Transverse colon (tissue), 4 donors: Measurements from ENCODE around the gene AOC3. TPM values are rescaled to one million over a fixed set of nuclear protein-coding genes. Genes with fewer than 3 reads are reported as not detected.
"Not testable (repeated sequence)": the region's sequence is repeated elsewhere in the genome, so short reads cannot be mapped to it uniquely, and the experiment has no call there.

Experiments
- DNase-seq: peaks from one replicate; pipeline ENCODE4 v3.0.0-alpha.2; 2019
- H3K27ac ChIP-seq, 4 donors: fragments of 200-600 bp; sonication (generic); 2 replicates each; pipeline ENCODE4 v1.5.1; 2016 to 2018; ENCODE audit warnings: inconsistent platforms in 4 of 4
- H3K27me3 ChIP-seq: fragments of 200-600 bp; sonication (generic); 2 replicates; pipeline ENCODE4 v1.5.1; 2017; ENCODE audit warnings: inconsistent platforms
- H3K36me3 ChIP-seq, 4 donors: fragments of 200-600 bp; sonication (generic); 2 replicates each; pipeline ENCODE4 v1.5.1; 2017 to 2019; ENCODE audit warnings: inconsistent platforms in 4 of 4
- H3K4me1 ChIP-seq, 4 donors: fragments of 200-600 bp; sonication (generic); 2 replicates each; pipeline ENCODE4 v1.5.1; 2017 to 2020; ENCODE audit warnings: inconsistent platforms in 4 of 4
- H3K4me3 ChIP-seq, 4 donors: fragments of 200-600 bp; sonication (generic); 1 replicate in 1 of 4; 2 replicates in 3 of 4; pipeline versions ENCODE4 v1.5.1 to v1.6.1; 2017 to 2019; ENCODE audit warnings: inconsistent platforms in 4 of 4
- H3K9me3 ChIP-seq, 2 donors: fragments of 200-600 bp; sonication (generic); 2 replicates each; pipeline ENCODE4 v1.5.1; 2017 to 2019; ENCODE audit warnings: inconsistent platforms in 2 of 2
- CTCF ChIP-seq, 5 experiments: fragments of 200-600 bp in 3 of 5; fragments of 450-650 bp in 2 of 5; sonication (generic) in 3 of 5; IDR thresholded peaks; 1 replicate in 2 of 5; 2 replicates in 3 of 5; pipeline ENCODE4 v1.5.1; 2016 to 2017; ENCODE audit warnings: antibody characterized with exemption in 5 of 5, inconsistent platforms in 3 of 5, mild to moderate bottlenecking in 2 of 5, moderate library complexity in 1 of 5
- EP300 ChIP-seq: sonication (generic); formaldehyde crosslinking; IDR thresholded peaks from one replicate; pipeline ENCODE4 v1.6.1; 2017; ENCODE audit warnings: antibody characterized with exemption, low read depth
- POLR2A ChIP-seq: fragments of 450-650 bp; IDR thresholded peaks from one replicate; pipeline ENCODE4 v1.6.1; 2016; ENCODE audit warnings: antibody characterized with exemption, mild to moderate bottlenecking, moderate library complexity
- POLR2AphosphoS5 ChIP-seq, 3 donors: sonication (generic); formaldehyde crosslinking; IDR thresholded peaks; one replicate each; pipeline ENCODE4 v1.6.1; 2016; ENCODE audit warnings: antibody characterized with exemption in 3 of 3
- WGBS, 2 donors: methylation state at CpG; one replicate each; pipeline ENCODE4 v1.1.5; 2018; ENCODE audit warnings: low coverage in 1 of 2; 5-methylcytosine and 5-hydroxymethylcytosine counted together
- in situ Hi-C, 4 donors: fragments of 200-750 bp; cut with MboI; loops; one replicate each; pipeline versions ENCODE4 v1.15.0 to v1.15.1; 2017; ENCODE audit warnings: low sequenced_read_pairs in 3 of 4, low pct_ligation_motif_present in 1 of 4, low pct_unique_long_range_greater_than_20kb in 1 of 4
- intact Hi-C: fragments of 100-400 bp; cut with DNase I; formaldehyde crosslinking; loops from one replicate; pipeline ENCODE4 v1.15.1; 2023; ENCODE audit warnings: low total_unique reads
- total RNA-seq, 4 donors: library from RNA; depleted of rRNA; stranded (reverse); fragments of >200 nt; gene quantifications; one replicate each; pipeline ENCODE4 v1.1.0, GENCODE V29; 2016

The AOC3 gene
- total RNA-seq, 4 donors from 2014 or later, result 14.3 to 134 (median 35.2) TPM

- TF ChIP-seq EP300 (no peak), POLR2AphosphoS5 (IDR thresholded peaks at IDR 0.05) (no peak), CTCF (IDR thresholded peaks at IDR 0.05) (no peak), POLR2A (no peak)
- Histone ChIP-seq H3K27ac (no peak overlapping the region), H3K9me3 (peaks cover 5 to 8% of the 10 kb centered on the region in 2 donors), H3K4me3 (no peak overlapping the region), H3K36me3 (no peaks in the 10 kb centered on the region), H3K4me1 (peaks cover 0 to 10% (median 2%) of the 10 kb centered on the region in 4 donors), H3K27me3 (no peaks in the 10 kb centered on the region)
- in situ Hi-C loops, result no loop called here
- intact Hi-C loops, result no loop called here
- WGBS, 2 donors, result 94% methylated on average over 12 of the region's 12 CpGs; no CpG with 5 or more reads in 1 of the 2 donors
- DNase-seq, result no peak
Measured at GRCh38 chr17:42868338-42868737, 17.3 kb downstream of the AOC3 start.

- peaks cover 5 to 8% of the 10 kb centered on the region in 2 donors for H3K9me3 ChIP-seq
- H3K4me3 ChIP-seq, result no peak overlapping the region
- intact Hi-C loops, result no loop called here
- WGBS, 2 donors, result 78 to 100% methylated on average over 3 to 4 of the region's 4 CpGs
- peaks cover 7% of the 10 kb centered on the region for H3K27me3 ChIP-seq
- no peak for TF ChIP-seq POLR2A
- TF ChIP-seq CTCF (IDR thresholded peaks at IDR 0.05), result no peak
- TF ChIP-seq POLR2AphosphoS5 (IDR thresholded peaks at IDR 0.05), result no peak
- no peak for TF ChIP-seq EP300
- in situ Hi-C loops, result no loop called here
- H3K27ac ChIP-seq, result no peak overlapping the region
- no peak for DNase-seq
- peaks cover 0 to 7% (median 1%) of the 10 kb centered on the region in 4 donors for H3K4me1 ChIP-seq
- no peaks in the 10 kb centered on the region for H3K36me3 ChIP-seq
Measured at GRCh38 chr17:42871647-42872046, 20.6 kb downstream of the AOC3 start.

- Histone ChIP-seq H3K4me1 (no peaks in the 10 kb centered on the region), H3K27ac (no peak overlapping the region), H3K4me3 (no peak overlapping the region), H3K36me3 (no peaks in the 10 kb centered on the region), H3K9me3 (peaks cover 5 to 8% of the 10 kb centered on the region in 2 donors), H3K27me3 (peaks cover 15% of the 10 kb centered on the region)
- no peak for DNase-seq
- TF ChIP-seq EP300 (no peak), POLR2AphosphoS5 (IDR thresholded peaks at IDR 0.05) (no peak), POLR2A (no peak), CTCF (IDR thresholded peaks at IDR 0.05) (no peak)
- 90% methylated on average over 11 of the region's 13 CpGs; no CpG with 5 or more reads in 1 of the 2 donors for WGBS, 2 donors
- intact Hi-C loops (no loop called here), in situ Hi-C loops (no loop called here)
Measured at GRCh38 chr17:42872251-42872965, 21.4 kb downstream of the AOC3 start.

DNA sequence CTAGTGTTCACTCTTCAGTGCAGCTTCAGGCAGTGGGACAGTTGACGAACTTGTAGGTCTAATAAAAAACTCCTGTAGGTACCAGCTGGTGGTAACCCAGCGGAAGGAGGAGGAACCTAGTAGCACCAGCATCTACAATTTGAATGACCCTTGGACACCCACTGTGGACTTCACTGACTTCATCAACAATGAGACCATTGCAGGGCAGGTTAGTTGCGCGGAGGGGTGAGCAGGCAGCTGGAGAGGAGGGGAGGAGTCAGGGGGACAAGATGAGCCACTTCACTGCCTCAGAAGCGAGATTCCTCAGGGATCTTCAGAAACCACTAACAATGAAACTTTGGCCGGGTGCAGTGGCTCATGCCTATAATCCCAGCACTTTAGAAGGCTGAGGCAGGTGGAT lies 22.3 kb downstream of the AOC3 start:
- WGBS, 2 donors, result 86 to 87% methylated on average over 6 of the region's 6 CpGs
- H3K4me1 ChIP-seq, result no peaks in the 10 kb centered on the region
- TF ChIP-seq EP300 (no peak), POLR2A (no peak)
- in situ Hi-C loops, result no loop called here
- peaks cover 24% of the 10 kb centered on the region for H3K27me3 ChIP-seq
- no peak overlapping the region for H3K27ac ChIP-seq
- no peaks in the 10 kb centered on the region for H3K36me3 ChIP-seq
- H3K4me3 ChIP-seq, result no peak overlapping the region
- H3K9me3 ChIP-seq, result peaks cover 5 to 8% of the 10 kb centered on the region in 2 donors
- intact Hi-C loops, result no loop called here
- DNase-seq, result no peak

GRCh38 chr17:42873932-42874695 lies 23.1 kb downstream of the AOC3 start:
- in situ Hi-C loops, H3K27ac ChIP-seq: not testable (repeated sequence)
- WGBS, 2 donors, result 68 to 79% methylated on average over 2 to 8 of the region's 12 CpGs

More at GRCh38 chr17:42873932-42874695, 23.1 kb downstream of the AOC3 start:
- peaks cover 32% of the 10 kb centered on the region for H3K27me3 ChIP-seq
- intact Hi-C loops, H3K9me3 ChIP-seq, H3K36me3 ChIP-seq, H3K4me1 ChIP-seq, DNase-seq, H3K4me3 ChIP-seq: not testable (repeated sequence)
